CD4-positive, alpha-beta T cell treated with Interleukin-4 for 1 hour (primary cell): ENCODE results near the gene FAM187B.
A peak's percentile ranks its signal among the peaks of the same experiment; 100 is the strongest.

Experiments
- DNase-seq, 2 donors: peaks; one replicate each; pipeline ENCODE4 v3.0.0-alpha.2; 2020 to 2022

The FAM187B gene

GRCh38 chr19:35228177-35228930 is at the start of gene FAM187B:
Gene FAM187B (minus strand): TSS chr19:35228739. CDS start chr19:35228680, 59 bp downstream.
- DNase-seq = no peak

- no peak for DNase-seq
Observed at GRCh38 chr19:35276706-35277281, 48.3 kb upstream of the FAM187B start.

GRCh38 chr19:35274323-35274722 is 45.8 kb upstream of the FAM187B start:
- no peak for DNase-seq

DNA sequence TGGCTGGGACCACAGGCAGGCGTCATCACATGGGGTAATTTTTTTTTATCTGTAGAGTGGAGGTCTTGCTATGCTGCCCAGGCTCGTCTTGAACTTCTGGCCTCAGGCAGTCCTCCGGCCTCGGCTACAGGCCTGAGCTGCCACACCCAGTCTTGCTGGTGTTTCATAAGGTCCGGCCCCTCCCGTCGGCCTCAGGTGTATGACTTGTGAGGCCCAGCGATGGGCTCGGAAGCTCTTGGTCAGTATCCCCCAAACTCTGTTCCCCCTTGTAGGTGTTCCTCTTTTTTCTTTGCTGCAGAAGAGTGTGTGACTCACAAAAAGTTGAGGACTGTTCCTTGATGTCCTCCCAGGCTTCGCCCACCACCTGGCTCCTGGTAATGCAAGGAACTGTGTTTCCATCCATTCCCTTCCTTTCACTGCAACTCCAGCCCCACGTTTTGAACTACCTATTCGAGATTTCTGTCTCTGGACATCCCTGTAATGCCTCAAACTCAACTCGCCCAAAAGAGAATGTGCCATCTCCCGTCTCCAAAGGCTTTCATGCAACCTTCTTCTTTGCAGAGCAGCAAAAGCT is 45.2 kb upstream of the FAM187B start:
- DNase-seq = no peak

DNA sequence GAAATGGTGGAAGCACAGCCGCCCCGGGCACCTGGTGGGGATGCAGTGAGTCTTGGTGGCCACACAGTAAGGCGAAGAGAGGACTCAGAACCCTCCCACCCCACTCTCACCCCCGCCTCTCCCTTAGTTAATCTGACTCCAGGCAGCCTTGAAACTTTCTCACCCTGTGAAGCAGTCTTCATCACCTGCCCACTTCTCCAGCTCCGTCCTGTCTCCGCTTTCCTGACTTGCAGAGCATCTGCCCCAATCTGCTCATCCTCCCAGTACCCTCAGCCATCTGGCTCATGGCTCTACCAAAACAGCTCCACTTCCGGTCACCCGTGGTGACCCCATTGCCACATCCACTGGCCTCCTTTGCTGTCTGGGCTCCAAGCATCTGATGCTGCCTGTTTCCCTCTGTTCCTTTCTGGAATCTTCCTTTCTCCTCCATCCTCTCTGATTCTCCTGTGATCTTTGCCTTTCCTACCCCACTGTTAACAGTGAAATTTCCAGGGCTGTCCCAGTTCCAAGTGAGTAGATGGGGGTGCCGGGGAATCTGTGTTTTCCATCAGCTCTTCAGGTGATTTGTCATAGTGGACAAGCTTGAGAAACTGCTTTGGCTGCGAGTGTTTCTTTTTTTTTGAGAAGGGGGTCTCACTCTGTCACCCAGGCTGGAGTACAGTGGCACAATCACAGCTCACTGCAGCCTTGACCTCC is 44.6 kb upstream of the FAM187B start:
- DNase-seq = no peak

DNA sequence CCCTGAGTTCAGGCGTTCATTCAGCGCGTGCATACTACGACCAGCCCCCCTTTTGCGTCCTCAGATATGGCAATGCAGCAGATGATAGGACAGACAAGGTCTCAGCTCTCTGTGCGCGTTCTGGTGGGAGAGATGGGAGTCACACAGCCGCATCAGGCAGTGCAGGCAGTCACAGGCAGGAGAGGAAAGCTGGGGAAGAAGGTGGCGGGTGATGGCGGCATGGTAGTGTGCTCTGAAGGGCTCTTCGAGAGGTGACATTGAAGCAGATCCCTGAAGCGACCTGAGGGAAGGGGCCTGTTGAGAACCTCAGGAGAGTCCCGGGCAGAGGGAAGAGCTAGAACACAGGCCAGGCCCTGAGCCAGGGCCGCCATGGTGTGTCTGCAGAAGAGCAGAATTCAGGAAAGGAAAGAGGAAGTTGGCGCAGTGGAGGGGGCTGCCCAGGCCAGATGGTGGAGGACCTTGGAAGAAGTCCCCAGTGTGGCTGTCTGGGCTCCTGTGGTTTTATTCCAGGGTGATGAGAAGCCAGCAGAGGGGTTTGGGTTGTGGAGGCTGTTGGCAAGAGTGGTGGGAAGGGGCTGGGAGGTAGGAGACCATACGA is 43.7 kb upstream of the FAM187B start:
- DNase-seq = peak in 1 of 2 donors; percentile 30

- DNase-seq = no peak
Observed at GRCh38 chr19:35271546-35271945, 43.0 kb upstream of the FAM187B start.

GRCh38 chr19:35270381-35270811 is 41.9 kb upstream of the FAM187B start:
- no peak for DNase-seq

GRCh38 chr19:35269438-35270117 is 41.0 kb upstream of the FAM187B start:
- DNase-seq = peak; percentile 84 to 88

- peak; percentile 63 to 72 for DNase-seq
Observed at GRCh38 chr19:35268536-35269437, 40.2 kb upstream of the FAM187B start, which contains the start of gene USF2. Gene USF2 (plus strand): TSS chr19:35268962. CDS start chr19:35269102, 140 bp downstream.

DNA sequence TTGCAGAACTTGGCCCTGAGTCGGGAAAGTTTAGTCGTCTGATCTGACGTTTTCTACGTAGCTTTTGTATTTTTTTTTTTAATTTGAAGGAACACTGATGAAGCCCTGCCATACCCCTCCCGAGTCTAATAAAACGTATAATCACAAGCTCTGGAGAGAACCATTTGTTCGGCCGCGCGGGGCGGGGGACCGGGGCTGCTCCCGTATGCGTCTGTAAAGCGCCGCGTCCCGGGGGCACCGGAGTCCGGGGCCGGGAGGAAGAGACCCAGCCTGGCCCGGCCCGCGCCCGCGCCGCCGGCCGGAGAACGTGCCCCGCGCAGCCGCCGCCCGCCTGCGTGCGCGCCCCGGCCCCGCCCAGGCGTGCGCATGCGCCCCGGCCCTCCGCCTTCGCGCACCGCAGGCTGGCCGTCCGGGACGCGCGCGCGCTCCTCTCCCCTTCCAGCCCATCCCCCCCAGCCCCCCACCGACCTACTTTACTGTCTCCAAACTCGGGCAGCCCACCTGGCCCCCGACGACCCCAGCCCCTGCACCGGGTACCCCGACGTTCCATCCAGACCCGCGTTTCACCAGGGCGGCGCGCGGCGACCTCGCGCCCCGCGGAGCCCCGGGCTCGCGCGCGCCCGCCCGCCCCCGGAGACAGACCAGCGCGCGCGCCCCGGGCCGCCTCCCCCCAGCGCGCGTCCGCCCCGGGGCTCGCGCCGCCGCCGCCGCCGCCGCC is 39.4 kb upstream of the FAM187B start:
- peak; percentile 76 to 78 for DNase-seq

DNA sequence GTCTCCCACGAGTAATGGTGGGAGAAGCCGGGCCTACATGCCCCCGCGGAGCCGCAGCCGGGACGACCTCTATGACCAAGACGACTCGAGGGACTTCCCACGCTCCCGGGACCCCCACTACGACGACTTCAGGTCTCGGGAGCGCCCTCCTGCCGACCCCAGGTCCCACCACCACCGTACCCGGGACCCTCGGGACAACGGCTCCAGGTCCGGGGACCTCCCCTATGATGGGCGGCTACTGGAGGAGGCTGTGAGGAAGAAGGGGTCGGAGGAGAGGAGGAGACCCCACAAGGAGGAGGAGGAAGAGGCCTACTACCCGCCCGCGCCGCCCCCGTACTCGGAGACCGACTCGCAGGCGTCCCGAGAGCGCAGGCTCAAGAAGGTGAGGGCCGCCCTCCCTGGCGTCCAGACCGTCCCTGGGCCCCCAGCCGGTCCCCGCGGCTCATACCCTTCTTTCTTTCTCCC is 38.8 kb upstream of the FAM187B start:
- DNase-seq = peak in 1 of 2 donors; percentile 37

DNA sequence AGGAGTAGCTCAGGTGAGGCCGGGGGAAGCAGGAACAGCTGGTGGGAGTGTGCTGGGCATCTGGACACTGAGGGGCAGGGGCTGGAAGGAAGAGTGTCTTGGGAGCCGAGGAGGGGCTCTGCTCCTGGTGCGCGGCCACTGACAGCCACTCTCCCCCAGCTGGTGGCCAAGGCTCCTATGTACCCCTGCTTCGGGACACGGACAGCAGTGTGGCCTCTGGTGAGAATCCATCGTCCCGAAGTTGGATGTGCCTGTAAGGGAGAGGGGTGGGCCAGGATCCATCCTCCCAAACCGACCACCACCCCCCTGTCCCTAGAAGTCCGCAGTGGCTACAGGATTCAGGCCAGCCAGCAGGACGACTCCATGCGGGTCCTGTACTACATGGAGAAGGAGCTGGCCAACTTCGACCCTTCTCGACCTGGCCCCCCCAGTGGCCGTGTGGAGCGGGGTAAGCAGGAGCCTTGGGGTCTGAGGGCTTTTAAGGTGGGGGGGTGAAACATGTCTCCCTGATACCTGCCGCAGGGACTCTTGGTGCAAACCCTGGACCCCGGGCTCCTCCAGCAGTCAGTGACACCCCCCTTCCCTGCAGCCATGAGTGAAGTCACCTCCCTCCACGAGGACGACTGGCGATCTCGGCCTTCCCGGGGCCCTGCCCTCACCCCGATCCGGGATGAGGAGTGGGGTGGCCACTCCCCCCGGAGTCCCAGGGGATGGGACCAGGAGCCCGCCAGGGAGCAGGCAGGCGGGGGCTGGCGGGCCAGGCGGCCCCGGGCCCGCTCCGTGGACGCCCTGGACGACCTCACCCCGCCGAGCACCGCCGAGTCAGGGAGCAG is 38.2 kb upstream of the FAM187B start:
- no peak for DNase-seq

DNA sequence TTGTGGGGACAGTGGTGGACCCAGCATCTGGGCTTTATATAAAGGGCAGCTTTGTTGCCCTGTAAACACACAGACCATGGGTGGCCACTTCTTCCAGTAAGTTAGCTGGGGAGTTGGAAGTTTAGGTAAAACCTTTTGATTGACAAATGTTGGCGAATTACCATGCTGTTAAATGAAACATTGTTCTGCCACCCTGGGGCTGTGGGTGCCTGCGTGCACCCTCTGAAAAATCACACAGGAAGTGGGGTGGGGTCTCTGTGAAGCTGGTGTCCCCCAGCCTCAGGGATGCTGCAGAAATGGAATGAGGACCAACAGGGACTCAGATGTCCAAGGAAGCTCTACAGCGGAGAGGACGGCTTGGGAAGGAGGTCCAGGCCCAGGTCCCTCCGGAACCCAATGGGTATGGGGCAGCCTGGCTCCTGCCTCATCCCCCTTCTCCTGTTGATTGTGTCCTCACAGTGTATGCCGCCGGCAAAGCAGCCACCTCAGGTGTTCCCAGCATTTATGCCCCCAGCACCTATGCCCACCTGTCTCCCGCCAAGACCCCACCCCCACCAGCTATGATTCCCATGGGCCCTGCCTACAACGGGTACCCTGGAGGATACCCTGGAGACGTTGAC is 37.5 kb upstream of the FAM187B start:
- no peak for DNase-seq

- DNase-seq = no peak
Observed at GRCh38 chr19:35265126-35265899, 36.8 kb upstream of the FAM187B start.

DNA sequence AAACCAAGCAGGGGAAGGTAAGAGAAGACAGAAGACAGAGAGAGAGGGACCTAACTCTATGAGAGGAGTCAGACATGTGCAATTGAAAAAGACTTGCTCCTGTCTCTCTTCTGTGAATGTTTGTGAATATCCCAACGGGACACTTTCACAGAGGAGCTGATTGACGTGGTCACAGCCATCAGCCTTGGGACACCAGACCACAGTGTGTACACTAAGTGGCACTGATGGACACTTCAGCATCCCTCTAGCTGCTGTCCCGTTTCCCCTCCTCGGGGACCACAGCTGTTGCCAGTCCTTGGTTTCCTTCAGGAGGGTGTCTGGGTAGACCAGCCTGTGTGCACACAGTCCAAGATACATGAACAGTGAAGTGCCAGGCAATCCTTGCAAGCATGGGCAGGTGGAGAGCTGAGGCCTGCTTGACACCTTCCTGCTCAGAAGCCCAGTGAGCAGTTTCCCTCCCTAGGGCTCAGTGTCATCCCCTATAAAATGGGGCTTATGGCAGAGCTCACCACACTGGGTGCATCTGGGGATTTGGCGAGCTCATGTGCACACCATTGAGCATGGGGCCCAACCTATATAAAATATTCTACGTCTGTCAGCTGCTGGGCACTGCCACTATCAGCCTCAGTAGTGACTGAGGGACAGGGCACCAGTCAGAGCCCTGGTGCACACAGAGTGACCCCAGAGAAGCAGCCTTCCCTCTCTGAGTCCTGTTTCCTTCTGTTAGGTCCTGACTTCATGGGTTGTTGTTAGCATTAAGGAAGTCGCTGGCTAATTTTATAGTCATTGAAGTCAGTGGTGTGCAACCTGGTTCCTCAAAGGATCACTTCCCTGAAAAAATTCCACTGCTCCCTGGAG is 36.0 kb upstream of the FAM187B start:
- no peak for DNase-seq

DNA sequence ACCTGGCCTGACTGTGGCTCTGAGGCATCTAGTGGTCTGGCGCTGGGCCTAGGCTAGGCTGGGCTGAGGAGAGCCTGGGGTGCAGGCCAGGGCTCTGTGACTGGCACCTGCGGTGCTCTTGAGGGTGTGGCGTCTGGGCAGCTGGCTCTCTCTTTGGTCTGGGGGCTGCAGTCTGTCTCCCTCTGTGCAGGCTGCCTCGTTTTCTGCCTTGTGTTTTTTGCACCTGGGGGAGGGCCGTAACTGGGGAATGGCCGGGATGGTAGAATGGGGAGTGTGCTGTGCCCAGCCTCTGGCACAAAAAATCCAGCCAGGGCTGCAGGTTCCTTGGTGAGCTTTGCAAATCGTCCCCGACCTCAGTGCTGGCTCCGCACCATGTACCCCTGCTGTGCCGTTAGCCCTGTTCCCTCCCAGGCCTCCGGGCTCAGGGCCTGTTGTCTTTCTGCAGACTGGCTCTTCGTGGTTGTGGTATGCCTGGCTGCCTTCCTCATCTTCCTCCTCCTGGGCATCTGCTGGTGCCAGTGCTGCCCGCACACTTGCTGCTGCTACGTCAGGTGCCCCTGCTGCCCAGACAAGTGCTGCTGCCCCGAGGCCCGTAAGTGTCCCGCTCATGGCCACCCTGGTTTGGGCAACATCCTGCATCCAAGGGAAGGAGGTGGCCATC is 33.7 kb upstream of the FAM187B start:
- DNase-seq = peak in 1 of 2 donors; percentile 6
